Measurements from ENCODE around the gene DCN. TPM values are rescaled to one million over a fixed set of nuclear protein-coding genes. Genes with fewer than 3 reads are reported as not detected.

The DCN gene
- total RNA-seq, 2 donors from 2014 or later, result 301 to 314 TPM

- no peaks in the 10 kb centered on the region for H3K27me3 ChIP-seq
- H3K27ac ChIP-seq, result no peak overlapping the region
- no peak overlapping the region for H3K4me3 ChIP-seq
- H3K4me1 ChIP-seq, result no peaks in the 10 kb centered on the region
- no peaks in the 10 kb centered on the region for H3K9me3 ChIP-seq
- H3K36me3 ChIP-seq (replicated peaks in 1 of 2; ENCODE audit: insufficient read depth in 1 of 2, low read depth in 2 of 2), result no peaks in the 10 kb centered on the region
- TF ChIP-seq CTCF (IDR thresholded peaks at IDR 0.05), result no peak
- ATAC-seq, result no peak
- intact Hi-C loops (cut with DNase I), result no loop called here
- no peak for DNase-seq
Measured at GRCh38 chr12:91161009-91161408, 21.6 kb downstream of the DCN start.

GRCh38 chr12:91155990-91156389, 26.6 kb downstream of the DCN start:
- H3K27ac ChIP-seq, result no peak overlapping the region

GRCh38 chr12:91154131-91154530, 28.5 kb downstream of the DCN start:
- no peak for DNase-seq
- H3K4me3 ChIP-seq, result no peak overlapping the region
- TF ChIP-seq POLR2A (IDR thresholded peaks at IDR 0.05) (no peak), CTCF (IDR thresholded peaks at IDR 0.05) (no peak)
- no peaks in the 10 kb centered on the region for H3K36me3 ChIP-seq (replicated peaks in 1 of 2; ENCODE audit: insufficient read depth in 1 of 2, low read depth in 2 of 2)
- no peaks in the 10 kb centered on the region for H3K9me3 ChIP-seq
- H3K4me1 ChIP-seq, result no peaks in the 10 kb centered on the region
- no peak for ATAC-seq
- H3K27ac ChIP-seq, result no peak overlapping the region
- H3K27me3 ChIP-seq, result no peaks in the 10 kb centered on the region
- intact Hi-C loops (cut with DNase I), result no loop called here
- 67 to 70% methylated on average over 3 of the region's 3 CpGs for WGBS, 2 donors

More at GRCh38 chr12:91155990-91156389, 26.6 kb downstream of the DCN start:
- Histone ChIP-seq H3K4me3 (no peak overlapping the region), H3K9me3 (no peaks in the 10 kb centered on the region), H3K27me3 (no peaks in the 10 kb centered on the region), H3K4me1 (no peaks in the 10 kb centered on the region), H3K36me3 (replicated peaks in 1 of 2; ENCODE audit: insufficient read depth in 1 of 2, low read depth in 2 of 2) (no peaks in the 10 kb centered on the region)
- ATAC-seq, result no peak
- intact Hi-C loops (cut with DNase I), result no loop called here
- TF ChIP-seq POLR2A (IDR thresholded peaks at IDR 0.05) (no peak), CTCF (IDR thresholded peaks at IDR 0.05) (no peak)
- no peak for DNase-seq
- WGBS, 2 donors, result 62 to 66% methylated on average over 2 of the region's 2 CpGs

GRCh38 chr12:91144053-91144452, 38.6 kb downstream of the DCN start:
- no peak for DNase-seq
- H3K27me3 ChIP-seq, result no peaks in the 10 kb centered on the region
- no peaks in the 10 kb centered on the region for H3K9me3 ChIP-seq
- no peaks in the 10 kb centered on the region for H3K4me1 ChIP-seq
- intact Hi-C loops (cut with DNase I), result no loop called here
- H3K4me3 ChIP-seq, result no peak overlapping the region
- TF ChIP-seq CTCF (IDR thresholded peaks at IDR 0.05), result no peak
- no peak for TF ChIP-seq POLR2A (IDR thresholded peaks at IDR 0.05)
- no peaks in the 10 kb centered on the region for H3K36me3 ChIP-seq (replicated peaks in 1 of 2; ENCODE audit: insufficient read depth in 1 of 2, low read depth in 2 of 2)
- H3K27ac ChIP-seq, result no peak overlapping the region
- ATAC-seq, result no peak
- WGBS, 2 donors, result 71 to 76% methylated on average over 2 of the region's 2 CpGs

GRCh38 chr12:91143206-91143605, 39.4 kb downstream of the DCN start:
- Histone ChIP-seq H3K27ac (no peak overlapping the region), H3K36me3 (replicated peaks in 1 of 2; ENCODE audit: insufficient read depth in 1 of 2, low read depth in 2 of 2) (no peaks in the 10 kb centered on the region), H3K9me3 (no peaks in the 10 kb centered on the region), H3K27me3 (no peaks in the 10 kb centered on the region), H3K4me3 (no peak overlapping the region), H3K4me1 (peaks cover 7% of the 10 kb centered on the region)
- intact Hi-C loops (cut with DNase I), result no loop called here
- WGBS, 2 donors, result 62 to 64% methylated on average over 3 of the region's 3 CpGs
- TF ChIP-seq CTCF (IDR thresholded peaks at IDR 0.05) (no peak), POLR2A (IDR thresholded peaks at IDR 0.05) (no peak)
- DNase-seq (no peak), ATAC-seq (no peak)
